CD14-positive monocyte (primary cell): ENCODE results near the gene E2F2. TPM values are rescaled to one million over a fixed set of nuclear protein-coding genes. Genes with fewer than 3 reads are reported as not detected.

Source experiments
- DNase-seq, 3 donors: peaks; one replicate each; pipeline ENCODE4 v3.0.0-alpha.2; 2011 to 2022
- H2AFZ ChIP-seq: 2 replicates; pipeline ENCODE4 v1.6.0; 2012; ENCODE audit warnings: mild to moderate bottlenecking, low read depth, low read length, inconsistent platforms; ENCODE audit not compliant: insufficient read depth, poor library complexity, severe bottlenecking
- H3K27ac ChIP-seq, 2 donors: 1 replicate in 1 of 2; 2 replicates in 1 of 2; pipeline ENCODE4 v1.5.1; 2012 to 2013; ENCODE audit warnings: low read length in 2 of 2, control low read depth in 1 of 2, inconsistent platforms in 1 of 2, low read depth in 1 of 2, mild to moderate bottlenecking in 1 of 2
- H3K27me3 ChIP-seq, 2 donors: one replicate each; pipeline versions ENCODE4 v1.6.0 to v1.6.1; 2011 to 2013; ENCODE audit warnings: low read length in 2 of 2; ENCODE audit not compliant: control insufficient read depth in 2 of 2, insufficient read depth in 2 of 2
- H3K36me3 ChIP-seq, 2 donors: replicated peaks in 1 of 2; 1 replicate in 1 of 2; 2 replicates in 1 of 2; pipeline versions ENCODE4 v1.5.1 to v1.6.1; 2012 to 2013; ENCODE audit warnings: low read length in 2 of 2, control low read depth in 1 of 2, inconsistent platforms in 1 of 2, mild to moderate bottlenecking in 1 of 2; ENCODE audit not compliant: insufficient read depth in 2 of 2, control insufficient read depth in 1 of 2
- H3K4me1 ChIP-seq, 2 donors: 1 replicate in 1 of 2; 2 replicates in 1 of 2; pipeline versions ENCODE4 v1.5.1 to v1.6.1; 2012 to 2013; ENCODE audit warnings: low read length in 2 of 2, control low read depth in 1 of 2, inconsistent platforms in 1 of 2, mild to moderate bottlenecking in 1 of 2, moderate library complexity in 1 of 2; ENCODE audit not compliant: insufficient read depth in 2 of 2, control insufficient read depth in 1 of 2
- H3K4me2 ChIP-seq: replicated peaks from 2 replicates; pipeline ENCODE3; 2012; ENCODE audit warnings: low read length, moderate library complexity, mild to moderate bottlenecking; ENCODE audit not compliant: poor library complexity, severe bottlenecking; ENCODE audit errors: extremely low read depth
- H3K4me3 ChIP-seq, 3 experiments: fragments of 200-600 bp in 1 of 3; sonication (generic) in 1 of 3; replicated peaks in 1 of 3; 1 replicate in 2 of 3; 2 replicates in 1 of 3; pipeline ENCODE4 v1.5.1; 2011 to 2013; ENCODE audit warnings: low read length in 3 of 3, mild to moderate bottlenecking in 3 of 3, control low read depth in 2 of 3, low read depth in 2 of 3, inconsistent platforms in 1 of 3, moderate library complexity in 1 of 3
- H3K79me2 ChIP-seq: 2 replicates; pipeline ENCODE4 v1.6.0; 2012; ENCODE audit warnings: mild to moderate bottlenecking, control low read depth, inconsistent platforms, low read length, moderate library complexity; ENCODE audit not compliant: insufficient read depth
- H3K9ac ChIP-seq: 2 replicates; pipeline ENCODE4 v1.6.0; 2017; ENCODE audit warnings: low read length, mild to moderate bottlenecking; ENCODE audit not compliant: insufficient read depth, poor library complexity, severe bottlenecking
- H3K9me3 ChIP-seq, 2 donors: replicated peaks in 1 of 2; 1 replicate in 1 of 2; 2 replicates in 1 of 2; pipeline versions ENCODE4 v1.5.1 to v1.6.1; 2012 to 2013; ENCODE audit warnings: low read length in 2 of 2, control low read depth in 1 of 2; ENCODE audit not compliant: control insufficient read depth in 1 of 2, insufficient read depth in 1 of 2
- H4K20me1 ChIP-seq: 2 replicates; pipeline ENCODE4 v1.6.0; 2012; ENCODE audit warnings: mild to moderate bottlenecking, low read length, control low read depth, moderate library complexity; ENCODE audit not compliant: insufficient read depth
- H3K27ac Mint-ChIP-seq, 7 donors: one replicate each; pipeline ENCODE4 v1.8.0; 2020; ENCODE audit warnings: mild to moderate bottlenecking in 7 of 7, mixed read lengths in 7 of 7, moderate library complexity in 6 of 7, inconsistent platforms in 2 of 7
- H3K27me3 Mint-ChIP-seq, 3 donors: one replicate each; pipeline ENCODE4 v1.8.0; 2021 to 2022; ENCODE audit warnings: low read depth in 3 of 3, mild to moderate bottlenecking in 3 of 3, mixed read lengths in 3 of 3, moderate library complexity in 3 of 3, inconsistent platforms in 1 of 3
- H3K36me3 Mint-ChIP-seq, 2 donors: one replicate each; pipeline ENCODE4 v1.8.0; 2020; ENCODE audit warnings: mixed read lengths in 2 of 2, inconsistent platforms in 1 of 2, mild to moderate bottlenecking in 1 of 2
- H3K4me1 Mint-ChIP-seq: one replicate; pipeline ENCODE4 v1.8.0; 2020; ENCODE audit warnings: mild to moderate bottlenecking, mixed read lengths
- H3K4me3 Mint-ChIP-seq, 2 donors: one replicate each; pipeline ENCODE4 v1.8.0; 2020; ENCODE audit warnings: mild to moderate bottlenecking in 2 of 2, mixed read lengths in 2 of 2, moderate library complexity in 1 of 2
- H3K9me3 Mint-ChIP-seq, 7 donors: one replicate each; pipeline ENCODE4 v1.8.0; 2020 to 2022; ENCODE audit warnings: mixed read lengths in 7 of 7, mild to moderate bottlenecking in 6 of 7, moderate library complexity in 6 of 7, inconsistent platforms in 2 of 7
- WGBS: methylation state at CpG from one replicate; pipeline ENCODE4 v1.1.5; 2013; ENCODE audit warnings: missing lambda C conversion rate; ENCODE audit not compliant: insufficient coverage; 5-methylcytosine and 5-hydroxymethylcytosine counted together
- intact Hi-C, 2 donors: fragments of 100-400 bp; cut with micrococcal nuclease; formaldehyde crosslinking; loops; one replicate each; pipeline versions ENCODE4 v1.15.0 to v1.15.1; 2023
- polyA plus RNA-seq, 3 donors: library from polyadenylated mRNA; depleted of rRNA in 1 of 3; unstranded in 2 of 3; stranded (reverse) in 1 of 3; fragments of 300-500 nt in 2 of 3; fragments of >200 nt in 1 of 3; fragmentation: Illumina TruSeq in 2 of 3; gene quantifications; 1 replicate in 2 of 3; 2 replicates in 1 of 3; pipeline ENCODE4 v1.2.3, GENCODE V29; 2012 to 2021
- TF ChIP-seq, protein P1 (sequence below): fragments of 200-600 bp; IDR thresholded peaks from one replicate; pipeline ENCODE4 v1.8.0; 2022; ENCODE audit warnings: antibody characterized with exemption, mild to moderate bottlenecking

Gene E2F2
- polyA plus RNA-seq, 3 donors = 0.24 to 4.7 (median 1.8) TPM

DNA sequence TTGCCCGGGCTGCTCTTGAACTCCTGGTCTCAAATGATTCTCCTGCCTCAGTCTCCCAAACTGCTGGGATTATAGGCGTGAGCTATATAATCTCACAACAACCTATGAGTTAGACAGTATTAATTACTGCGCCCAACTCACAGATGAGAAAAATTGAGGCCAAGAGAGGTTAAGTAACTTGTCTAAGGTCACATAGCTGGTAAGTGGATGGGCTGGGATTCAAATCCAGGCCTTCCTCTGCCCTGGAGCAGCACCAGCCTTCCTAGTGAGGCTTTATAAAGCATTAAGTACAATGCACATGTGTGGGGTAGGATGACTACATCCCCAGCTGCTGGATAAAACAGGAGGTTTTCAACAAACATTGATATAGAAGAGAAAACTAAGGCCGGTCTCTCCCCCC lies 15.1 kb downstream of the E2F2 start:
- Histone ChIP-seq H3K4me2 (no peak overlapping the region), H4K20me1 (no peaks in the 10 kb centered on the region), H3K9ac (no peak overlapping the region), H2AFZ (no peak overlapping the region), H3K4me1 (no peaks in the 10 kb centered on the region), H3K36me3 (peaks cover 70 to 94% of the 10 kb centered on the region in 2 donors), H3K79me2 (peaks cover 19% of the 10 kb centered on the region), H3K27me3 (no peaks in the 10 kb centered on the region), H3K4me3 (no peak overlapping the region), H3K9me3 (no peaks in the 10 kb centered on the region), H3K27ac (peak overlapping the region in 1 of 2 donors; percentile 24)
- peak overlapping the region in 2 of 7 donors; percentile 13 to 46 for H3K27ac Mint-ChIP-seq
- no peak for DNase-seq
- WGBS = no CpG with 5 or more reads among the region's 4 CpGs
- no peaks in the 10 kb centered on the region for H3K9me3 Mint-ChIP-seq
- TF ChIP-seq, protein P1, sequence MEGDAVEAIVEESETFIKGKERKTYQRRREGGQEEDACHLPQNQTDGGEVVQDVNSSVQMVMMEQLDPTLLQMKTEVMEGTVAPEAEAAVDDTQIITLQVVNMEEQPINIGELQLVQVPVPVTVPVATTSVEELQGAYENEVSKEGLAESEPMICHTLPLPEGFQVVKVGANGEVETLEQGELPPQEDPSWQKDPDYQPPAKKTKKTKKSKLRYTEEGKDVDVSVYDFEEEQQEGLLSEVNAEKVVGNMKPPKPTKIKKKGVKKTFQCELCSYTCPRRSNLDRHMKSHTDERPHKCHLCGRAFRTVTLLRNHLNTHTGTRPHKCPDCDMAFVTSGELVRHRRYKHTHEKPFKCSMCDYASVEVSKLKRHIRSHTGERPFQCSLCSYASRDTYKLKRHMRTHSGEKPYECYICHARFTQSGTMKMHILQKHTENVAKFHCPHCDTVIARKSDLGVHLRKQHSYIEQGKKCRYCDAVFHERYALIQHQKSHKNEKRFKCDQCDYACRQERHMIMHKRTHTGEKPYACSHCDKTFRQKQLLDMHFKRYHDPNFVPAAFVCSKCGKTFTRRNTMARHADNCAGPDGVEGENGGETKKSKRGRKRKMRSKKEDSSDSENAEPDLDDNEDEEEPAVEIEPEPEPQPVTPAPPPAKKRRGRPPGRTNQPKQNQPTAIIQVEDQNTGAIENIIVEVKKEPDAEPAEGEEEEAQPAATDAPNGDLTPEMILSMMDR = no peak
- H3K4me1 Mint-ChIP-seq = no peaks in the 10 kb centered on the region
- peaks cover 67 to 97% of the 10 kb centered on the region in 2 donors for H3K36me3 Mint-ChIP-seq
- H3K4me3 Mint-ChIP-seq = no peak overlapping the region
- intact Hi-C loops = no loop called here
- no peaks in the 10 kb centered on the region for H3K27me3 Mint-ChIP-seq

DNA sequence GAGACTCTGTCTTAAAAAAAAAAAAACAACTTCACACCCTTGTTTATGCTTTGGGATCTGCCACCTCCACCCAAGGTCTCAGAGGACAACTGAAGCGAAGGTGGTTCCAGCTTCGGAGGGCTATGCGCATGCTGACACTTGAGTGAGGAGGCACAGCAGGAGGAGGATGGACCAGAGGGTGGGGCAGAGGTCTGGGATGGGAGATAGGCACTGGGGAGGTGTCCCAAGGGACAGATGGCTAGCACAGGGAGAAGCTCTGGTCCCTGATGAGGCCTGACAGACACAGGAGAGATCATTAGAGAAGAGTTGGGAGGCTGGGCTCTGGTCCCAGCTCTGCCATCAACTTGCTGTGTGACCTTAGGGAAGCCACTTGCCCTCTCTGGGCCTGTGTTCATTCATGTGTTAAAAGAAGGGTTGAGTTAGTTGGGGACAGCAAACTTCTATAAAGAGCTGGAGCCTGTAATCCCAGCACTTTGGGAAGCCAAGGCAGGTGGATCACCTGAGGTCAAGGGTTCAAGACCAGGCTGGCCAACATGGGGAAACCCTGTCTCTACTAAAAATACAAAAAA lies 16.8 kb downstream of the E2F2 start:
- H3K9me3 ChIP-seq = no peaks in the 10 kb centered on the region
- H3K9me3 Mint-ChIP-seq = no peaks in the 10 kb centered on the region
- no peak overlapping the region for H3K4me3 Mint-ChIP-seq
- no peak overlapping the region for H3K9ac ChIP-seq
- H4K20me1 ChIP-seq = no peaks in the 10 kb centered on the region
- H3K36me3 Mint-ChIP-seq = peaks cover 79 to 99% of the 10 kb centered on the region in 2 donors
- no peaks in the 10 kb centered on the region for H3K4me1 ChIP-seq
- DNase-seq = no peak
- no peak overlapping the region for H2AFZ ChIP-seq
- no peak overlapping the region for H3K4me3 ChIP-seq
- intact Hi-C loops = no loop called here
- 100% methylated on average over 3 of the region's 3 CpGs for WGBS
- no peaks in the 10 kb centered on the region for H3K27me3 Mint-ChIP-seq
- H3K79me2 ChIP-seq = peaks cover 10% of the 10 kb centered on the region
- H3K4me1 Mint-ChIP-seq = no peaks in the 10 kb centered on the region
- peaks cover 73 to 94% of the 10 kb centered on the region in 2 donors for H3K36me3 ChIP-seq
- no peak overlapping the region for H3K4me2 ChIP-seq
- H3K27me3 ChIP-seq = no peaks in the 10 kb centered on the region
- peak overlapping the region in 4 of 7 donors; percentile 41 to 58 (median 48) for H3K27ac Mint-ChIP-seq
- H3K27ac ChIP-seq = peak overlapping the region in 1 of 2 donors; percentile 57
- TF ChIP-seq, protein P1 = no peak
